IMR-90 (cell line): ENCODE data around the gene CRYBB2. TPM values are rescaled to one million over a fixed set of nuclear protein-coding genes. Genes with fewer than 3 reads are reported as not detected.

Source experiments
- ATAC-seq: fragments of 200-7000 bp; cut with Tn5 transposase; 2 replicates; pipeline ENCODE4 v1.9.1; 2020; ENCODE audit warnings: low read depth, mild to moderate bottlenecking, moderate library complexity
- BruUV-seq: library from RNA; stranded (reverse); fragments of 400-500 nt; replicated peaks from 2 replicates; lab custom pipeline; 2021; lab: Mats Ljungman, UMichigan
- CTCF ChIA-PET: fragments of 300-600 bp; formaldehyde crosslinking; extraction: SDS; loops from one replicate; lab custom pipeline; 2021; ENCODE audit warnings: antibody characterized with exemption; lab: Yijun Ruan, JAX
- POLR2A ChIA-PET: fragments of 300-600 bp; sonication (Branson Sonifier 250); formaldehyde crosslinking; loops from one replicate; lab custom pipeline; 2022; ENCODE audit warnings: antibody characterized with exemption; ENCODE audit not compliant: unreplicated experiment; lab: Charles Lee
- DNase-seq: peaks from one replicate; pipeline ENCODE4 v3.0.0; 2013
- H2AFZ ChIP-seq: replicated peaks from 2 replicates; pipeline ENCODE3; 2013; ENCODE audit warnings: low read length, mild to moderate bottlenecking; ENCODE audit not compliant: poor library complexity
- H2AK5ac ChIP-seq: 2 replicates; pipeline ENCODE4 v1.6.1; 2013; ENCODE audit warnings: low read depth, low read length, inconsistent platforms
- H2AK9ac ChIP-seq: replicated peaks from 2 replicates; pipeline ENCODE3; 2013; ENCODE audit warnings: mild to moderate bottlenecking, low read depth, low read length, moderate library complexity; ENCODE audit not compliant: poor library complexity
- H2BK120ac ChIP-seq: 2 replicates; pipeline ENCODE4 v1.6.1; 2013; ENCODE audit warnings: low read depth, low read length, inconsistent platforms
- H2BK15ac ChIP-seq: 3 replicates; pipeline ENCODE4 v1.6.1; 2013; ENCODE audit warnings: low read depth, low read length, inconsistent platforms
- H2BK20ac ChIP-seq: 2 replicates; pipeline ENCODE4 v1.6.1; 2013; ENCODE audit warnings: low read depth, mild to moderate bottlenecking, inconsistent platforms, low read length, moderate library complexity
- H2BK5ac ChIP-seq: 2 replicates; pipeline ENCODE4 v1.6.1; 2013; ENCODE audit warnings: mild to moderate bottlenecking, low read depth, low read length, inconsistent platforms; ENCODE audit not compliant: poor library complexity, severe bottlenecking
- H3K14ac ChIP-seq: replicated peaks from 2 replicates; pipeline ENCODE4 v1.6.1; 2013; ENCODE audit warnings: low read depth, low read length, inconsistent platforms
- H3K18ac ChIP-seq: 2 replicates; pipeline ENCODE4 v1.6.1; 2013; ENCODE audit warnings: low read depth, low read length, control low read depth
- H3K23ac ChIP-seq: 2 replicates; pipeline ENCODE4 v1.6.1; 2013; ENCODE audit warnings: low read depth, low read length, inconsistent platforms
- H3K27ac ChIP-seq: 2 replicates; pipeline ENCODE4 v1.5.1; 2013; ENCODE audit warnings: mild to moderate bottlenecking, control low read depth, low read length; ENCODE audit not compliant: insufficient read depth
- H3K27me3 ChIP-seq: 2 replicates; pipeline ENCODE4 v1.6.1; 2013; ENCODE audit warnings: low read length; ENCODE audit not compliant: control insufficient read depth, insufficient read depth
- H3K36me3 ChIP-seq: 2 replicates; pipeline ENCODE4 v1.6.1; 2013; ENCODE audit warnings: low read length, mixed read lengths; ENCODE audit not compliant: control insufficient read depth, insufficient read depth
- H3K4ac ChIP-seq: 2 replicates; pipeline ENCODE4 v1.6.1; 2013; ENCODE audit warnings: low read depth, low read length, inconsistent platforms
- H3K4me1 ChIP-seq: 2 replicates; pipeline ENCODE4 v1.6.1; 2013; ENCODE audit warnings: low read length, mixed read lengths; ENCODE audit not compliant: control insufficient read depth, insufficient read depth
- H3K4me2 ChIP-seq: 2 replicates; pipeline ENCODE4 v1.6.1; 2013; ENCODE audit warnings: low read depth, mild to moderate bottlenecking, control low read depth, low read length, moderate library complexity
- H3K4me3 ChIP-seq: 2 replicates; pipeline ENCODE4 v1.5.1; 2013; ENCODE audit warnings: low read depth, mild to moderate bottlenecking, control low read depth, low read length, moderate library complexity; ENCODE audit not compliant: insufficient read depth
- H3K56ac ChIP-seq: 2 replicates; pipeline ENCODE4 v1.6.1; 2013; ENCODE audit warnings: low read length, inconsistent platforms; ENCODE audit not compliant: insufficient read depth; ENCODE audit errors: extremely low read depth
- H3K79me1 ChIP-seq, 2 experiments: 2 replicates each; pipeline ENCODE4 v1.6.1; 2013; ENCODE audit warnings: low read length in 2 of 2, inconsistent platforms in 1 of 2, low read depth in 1 of 2
- H3K9ac ChIP-seq: 2 replicates; pipeline ENCODE4 v1.6.1; 2013; ENCODE audit warnings: low read depth, low read length, control low read depth
- H3K9me1 ChIP-seq: 2 replicates; pipeline ENCODE4 v1.6.1; 2013; ENCODE audit warnings: low read length, inconsistent platforms; ENCODE audit not compliant: insufficient read depth
- H3K9me3 ChIP-seq: 2 replicates; pipeline ENCODE4 v1.6.1; 2013; ENCODE audit warnings: low read length; ENCODE audit not compliant: control insufficient read depth, insufficient read depth
- H4K20me1 ChIP-seq: 2 replicates; pipeline ENCODE4 v1.6.1; 2013; ENCODE audit warnings: low read length, inconsistent platforms; ENCODE audit not compliant: insufficient read depth
- H4K5ac ChIP-seq: 2 replicates; pipeline ENCODE4 v1.6.1; 2013; ENCODE audit warnings: mild to moderate bottlenecking, low read depth, low read length, control low read depth
- H4K8ac ChIP-seq, 2 experiments: 2 replicates each; pipeline ENCODE4 v1.6.1; 2013; ENCODE audit warnings: low read depth in 2 of 2, low read length in 2 of 2, control low read depth in 1 of 2, inconsistent platforms in 1 of 2
- H4K91ac ChIP-seq: 2 replicates; pipeline ENCODE4 v1.6.1; 2013; ENCODE audit warnings: low read depth, low read length, inconsistent platforms; ENCODE audit not compliant: insufficient read depth
- BHLHE40 ChIP-seq: fragments of 150-350 bp; IDR thresholded peaks from 2 replicates; pipeline ENCODE4 v1.6.1; 2016; ENCODE audit warnings: mild to moderate bottlenecking, low read depth, low read length
- SMC3 ChIP-seq: fragments of 150-350 bp; IDR thresholded peaks from 2 replicates; pipeline ENCODE4 v1.6.1; 2016; ENCODE audit warnings: low read depth, mild to moderate bottlenecking, antibody characterized with exemption, low read length, moderate library complexity
- WGBS, 2 experiments: methylation state at CpG; one replicate each; pipeline versions ENCODE4 v1.1.5 to v1.1.7; 2013; ENCODE audit warnings: missing lambda C conversion rate in 2 of 2; ENCODE audit not compliant: insufficient read length in 1 of 2; ENCODE audit errors: extremely low coverage in 2 of 2; 5-methylcytosine and 5-hydroxymethylcytosine counted together
- dilution Hi-C: fragments of 300-500 bp; cut with HindIII; formaldehyde crosslinking; loops from one replicate; pipeline ENCODE4 v1.14.3; 2018; ENCODE audit warnings: low sequenced_read_pairs; ENCODE audit not compliant: unreplicated experiment
- in situ Hi-C: fragments of 300-500 bp; cut with MboI; formaldehyde crosslinking; loops from 3 replicates; pipeline ENCODE4 v1.14.3; 2019; ENCODE audit warnings: low sequenced_read_pairs, inconsistent platforms, mixed read lengths
- intact Hi-C: fragments of 100-400 bp; cut with micrococcal nuclease; formaldehyde crosslinking; loops from 2 replicates; pipeline ENCODE4 v1.10.0; 2022
- polyA plus RNA-seq, 3 experiments: library from polyadenylated mRNA; depleted of rRNA; stranded (reverse); fragments of >200 nt; gene quantifications; 2 replicates each; pipeline ENCODE4 v1.2.3, GENCODE V29; 2012; ENCODE audit warnings: low replicate concordance in 1 of 3
- total RNA-seq: library from RNA; depleted of rRNA; stranded (reverse); fragments of >200 nt; gene quantifications from 2 replicates; pipeline ENCODE4 v1.2.3, GENCODE V29; 2012

The CRYBB2 gene
- total and polyA plus RNA-seq, 2 of the 4 experiments (the other 2 are of a cell fraction) = not detected

DNA sequence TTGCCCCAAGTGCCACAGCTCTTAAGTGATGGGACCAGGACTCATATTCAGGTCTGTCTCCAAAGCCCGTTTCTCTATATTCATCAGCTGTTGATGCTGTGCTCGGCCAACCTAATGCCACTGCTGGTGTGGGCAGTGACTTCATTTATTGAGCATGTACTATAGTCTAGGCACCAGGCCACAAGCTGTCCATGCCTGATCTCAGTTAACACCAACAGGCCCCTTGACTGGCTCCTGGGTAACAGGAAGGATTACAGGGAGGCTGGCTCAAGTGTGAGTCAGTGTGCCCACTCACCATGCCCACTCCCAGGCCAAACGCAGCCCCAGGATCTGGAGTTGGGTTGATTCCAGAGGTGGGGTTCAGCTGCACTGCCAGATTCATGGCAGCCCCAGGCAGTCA, 8.6 kb upstream of the CRYBB2 start:
- Histone ChIP-seq H3K36me3 (no peaks in the 10 kb centered on the region), H3K18ac (no peak overlapping the region), H3K23ac (no peak overlapping the region), H3K79me1 (no peaks in the 10 kb centered on the region), H2BK120ac (no peak overlapping the region), H3K9me1 (no peaks in the 10 kb centered on the region), H3K4me2 (no peak overlapping the region), H4K20me1 (no peaks in the 10 kb centered on the region), H2AK9ac (no peak overlapping the region), H2BK15ac (no peak overlapping the region), H2AK5ac (no peak overlapping the region), H4K5ac (no peak overlapping the region), H3K56ac (no peak overlapping the region), H4K8ac (no peak overlapping the region), H4K91ac (no peak overlapping the region), H3K27me3 (no peaks in the 10 kb centered on the region), H3K27ac (no peak overlapping the region), H3K4me3 (no peak overlapping the region), H3K9me3 (no peaks in the 10 kb centered on the region), H3K14ac (no peak overlapping the region), H3K9ac (no peak overlapping the region), H2BK20ac (no peak overlapping the region), H2BK5ac (no peak overlapping the region), H3K4ac (no peak overlapping the region), H3K4me1 (no peaks in the 10 kb centered on the region), H2AFZ (no peak overlapping the region)
- CTCF ChIA-PET = interaction anchor here (0.5 kb wide), 1 partner anchor 63 kb away, joined by 3 read pairs; no protein-coding TSS in a partner anchor
- POLR2A ChIA-PET = no interaction called here
- TF ChIP-seq SMC3 (no peak), BHLHE40 (no peak)
- no CpG with 5 or more reads among the region's 3 CpGs for WGBS, 2 experiments
- intact Hi-C loops (no loop called here), dilution Hi-C loops (no loop called here), in situ Hi-C loops (no loop called here)
- DNase-seq = no peak
- ATAC-seq = no peak
- BruUV-seq = no TSS peak
